BE2C (cell line): ENCODE results near the gene ADGRD1.

ENCODE experiments used
- DNase-seq: peaks from one replicate; pipeline ENCODE4 v3.0.0-alpha.2; 2020
- H3K27me3 ChIP-seq: fragments of 250-450 bp; sonication (Bioruptor Pico); 2 replicates; pipeline ENCODE4 v1.5.1; 2020; ENCODE audit warnings: mild to moderate bottlenecking
- H3K36me3 ChIP-seq: fragments of 250-450 bp; sonication (Bioruptor Pico); 2 replicates; pipeline ENCODE4 v1.5.1; 2020; ENCODE audit warnings: mild to moderate bottlenecking
- H3K4me1 ChIP-seq: fragments of 250-450 bp; sonication (Bioruptor Pico); 2 replicates; pipeline ENCODE4 v1.5.1; 2020
- H3K4me3 ChIP-seq: 2 replicates; pipeline ENCODE4 v1.5.1; 2011; ENCODE audit warnings: low read depth, low read length
- H3K9me3 ChIP-seq: fragments of 250-450 bp; sonication (Bioruptor Pico); 2 replicates; pipeline ENCODE4 v1.5.1; 2020
- TF ChIP-seq, protein P1 (sequence below): IDR thresholded peaks from 2 replicates; pipeline ENCODE4 v1.5.1; 2012; ENCODE audit warnings: mild to moderate bottlenecking, low read depth, low read length

Gene ADGRD1

DNA sequence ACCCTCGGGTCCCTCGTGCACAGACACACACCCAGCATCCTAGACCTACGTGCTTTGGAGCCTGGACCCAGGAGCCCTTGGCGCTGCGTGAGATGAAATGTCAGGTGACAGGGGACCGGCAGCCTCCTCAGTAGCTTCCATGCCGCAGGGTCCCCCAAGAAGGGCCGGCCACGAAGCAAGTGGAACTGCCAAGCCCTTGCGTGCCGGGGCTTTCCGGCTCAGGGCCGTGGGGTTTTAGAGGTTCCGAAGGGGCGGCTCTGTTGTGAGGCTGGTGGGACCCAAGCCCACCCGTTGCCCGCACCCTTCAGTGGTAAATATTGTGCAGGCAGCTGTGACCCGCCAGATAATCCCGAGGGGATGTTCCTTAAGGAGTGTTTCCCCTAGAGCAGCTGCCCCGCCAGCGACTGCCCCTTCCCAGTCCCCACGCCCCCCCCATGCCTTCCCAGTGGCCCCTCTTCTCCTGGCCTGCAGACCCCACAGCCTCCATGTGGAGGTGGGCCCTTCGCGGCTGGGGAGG lies 133.7 kb downstream of the ADGRD1 start:
- no peaks in the 10 kb centered on the region for H3K36me3 ChIP-seq
- no peaks in the 10 kb centered on the region for H3K4me1 ChIP-seq
- H3K27me3 ChIP-seq: no peaks in the 10 kb centered on the region
- H3K9me3 ChIP-seq: no peaks in the 10 kb centered on the region
- TF ChIP-seq, protein P1, sequence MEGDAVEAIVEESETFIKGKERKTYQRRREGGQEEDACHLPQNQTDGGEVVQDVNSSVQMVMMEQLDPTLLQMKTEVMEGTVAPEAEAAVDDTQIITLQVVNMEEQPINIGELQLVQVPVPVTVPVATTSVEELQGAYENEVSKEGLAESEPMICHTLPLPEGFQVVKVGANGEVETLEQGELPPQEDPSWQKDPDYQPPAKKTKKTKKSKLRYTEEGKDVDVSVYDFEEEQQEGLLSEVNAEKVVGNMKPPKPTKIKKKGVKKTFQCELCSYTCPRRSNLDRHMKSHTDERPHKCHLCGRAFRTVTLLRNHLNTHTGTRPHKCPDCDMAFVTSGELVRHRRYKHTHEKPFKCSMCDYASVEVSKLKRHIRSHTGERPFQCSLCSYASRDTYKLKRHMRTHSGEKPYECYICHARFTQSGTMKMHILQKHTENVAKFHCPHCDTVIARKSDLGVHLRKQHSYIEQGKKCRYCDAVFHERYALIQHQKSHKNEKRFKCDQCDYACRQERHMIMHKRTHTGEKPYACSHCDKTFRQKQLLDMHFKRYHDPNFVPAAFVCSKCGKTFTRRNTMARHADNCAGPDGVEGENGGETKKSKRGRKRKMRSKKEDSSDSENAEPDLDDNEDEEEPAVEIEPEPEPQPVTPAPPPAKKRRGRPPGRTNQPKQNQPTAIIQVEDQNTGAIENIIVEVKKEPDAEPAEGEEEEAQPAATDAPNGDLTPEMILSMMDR: no peak
- no peak overlapping the region for H3K4me3 ChIP-seq
- peak; percentile 3 for DNase-seq

GRCh38 chr12:131087991-131088700 lies 134.4 kb downstream of the ADGRD1 start:
- Histone ChIP-seq H3K36me3 (no peaks in the 10 kb centered on the region), H3K4me3 (no peak overlapping the region), H3K4me1 (no peaks in the 10 kb centered on the region), H3K9me3 (no peaks in the 10 kb centered on the region), H3K27me3 (no peaks in the 10 kb centered on the region)
- TF ChIP-seq, protein P1: no peak
- DNase-seq: peak; percentile 6

- Histone ChIP-seq H3K4me3 (no peak overlapping the region), H3K27me3 (no peaks in the 10 kb centered on the region), H3K36me3 (no peaks in the 10 kb centered on the region), H3K9me3 (no peaks in the 10 kb centered on the region), H3K4me1 (no peaks in the 10 kb centered on the region)
- DNase-seq: peak; percentile 6
- TF ChIP-seq, protein P1: no peak
Observed at GRCh38 chr12:131088701-131089530, 135.2 kb downstream of the ADGRD1 start.

DNA sequence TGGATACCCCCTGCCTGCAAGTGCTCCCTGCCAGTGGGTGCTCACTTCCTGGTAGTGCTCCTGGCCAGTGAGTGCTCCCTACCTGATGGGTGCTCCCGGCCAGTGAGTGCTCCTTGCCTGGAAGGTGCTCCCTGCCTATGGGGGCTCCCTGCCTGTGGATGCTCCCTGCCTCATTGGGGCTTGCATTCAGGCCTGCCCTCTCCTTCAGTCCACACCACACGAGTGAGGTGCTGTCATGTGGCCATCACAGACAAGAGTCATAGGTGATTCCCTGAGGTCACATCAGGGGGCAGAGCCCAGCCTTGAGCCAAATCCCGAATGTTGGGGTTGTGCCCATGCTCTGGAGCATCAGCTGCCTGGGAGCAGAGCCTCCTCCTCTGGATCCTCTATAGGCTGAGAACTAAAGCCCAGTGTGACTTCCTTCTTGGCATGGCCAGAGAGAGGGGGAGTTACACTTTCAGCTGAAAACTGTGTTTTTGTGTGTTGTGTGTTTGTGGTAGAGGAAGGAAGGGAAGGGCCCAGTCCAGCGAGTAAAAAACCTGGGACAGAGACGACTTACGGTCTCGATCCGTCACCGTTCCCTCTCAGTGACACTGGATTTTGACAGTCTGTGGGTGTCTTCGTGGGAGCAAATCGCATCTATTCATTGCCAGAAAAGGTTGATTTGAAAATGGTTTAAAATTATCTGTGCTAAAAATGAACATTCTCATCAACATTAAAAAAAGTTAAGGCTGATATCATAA lies 136.0 kb downstream of the ADGRD1 start:
- TF ChIP-seq, protein P1: no peak
- DNase-seq: peak; percentile 2

DNA sequence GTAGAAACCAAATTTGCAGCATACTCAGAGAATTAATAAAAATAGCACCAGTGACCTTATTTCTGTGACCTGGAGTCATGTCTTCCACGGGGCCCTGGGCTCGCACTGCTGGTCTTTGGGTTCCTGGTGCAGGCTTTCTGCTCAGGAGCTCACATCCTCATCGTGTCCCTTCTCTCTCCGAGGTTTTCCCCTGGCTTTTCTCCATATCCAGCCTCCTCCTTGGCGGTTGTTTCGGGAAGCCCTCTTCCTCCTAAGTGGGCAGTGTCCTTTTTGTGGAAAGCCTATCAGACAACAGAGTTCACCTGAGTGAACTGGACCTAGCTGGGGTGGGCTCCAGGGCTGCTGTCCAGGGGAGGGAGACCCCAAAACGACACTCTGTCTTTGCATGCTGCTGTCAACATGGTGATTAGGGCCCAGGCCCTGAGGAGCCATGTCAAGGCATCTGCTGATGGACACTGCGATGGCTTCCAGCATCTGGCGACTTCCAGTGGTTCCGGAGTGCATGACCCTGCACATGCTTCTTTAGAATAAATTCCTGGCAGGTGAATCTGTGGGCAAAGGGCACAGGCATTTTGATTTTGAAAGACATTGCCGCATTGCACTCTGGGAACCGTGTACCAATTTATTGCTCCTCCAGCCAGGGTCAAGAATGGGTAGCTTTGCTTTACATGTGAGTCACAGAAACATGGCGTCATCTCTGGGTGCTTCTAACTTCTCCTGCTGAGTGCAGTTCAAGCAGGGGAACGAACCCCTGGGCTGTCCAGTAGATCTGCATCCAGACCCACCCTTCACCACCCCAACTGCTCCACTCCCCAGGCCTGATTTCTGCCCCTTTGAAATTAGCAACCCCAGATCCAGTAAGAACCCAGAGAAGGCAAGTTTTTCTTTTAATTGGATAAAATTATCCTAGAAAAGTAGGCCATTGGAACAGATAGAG lies 136.8 kb downstream of the ADGRD1 start:
- DNase-seq: peak; percentile 1
- TF ChIP-seq, protein P1: no peak
- no peak overlapping the region for H3K4me3 ChIP-seq
- H3K36me3 ChIP-seq: no peaks in the 10 kb centered on the region
- H3K4me1 ChIP-seq: no peaks in the 10 kb centered on the region
- no peaks in the 10 kb centered on the region for H3K9me3 ChIP-seq
- H3K27me3 ChIP-seq: no peaks in the 10 kb centered on the region

More for the DNA sequence above, 136.0 kb downstream of the ADGRD1 start:
- Histone ChIP-seq H3K36me3 (no peaks in the 10 kb centered on the region), H3K4me1 (no peaks in the 10 kb centered on the region), H3K27me3 (no peaks in the 10 kb centered on the region), H3K4me3 (no peak overlapping the region), H3K9me3 (no peaks in the 10 kb centered on the region)
